HCT116 (cell line): ENCODE data around the gene AHSA1. TPM values are rescaled to one million over a fixed set of nuclear protein-coding genes. Genes with fewer than 3 reads are reported as not detected.

ENCODE experiments used
- ATAC-seq: fragments of 200-7000 bp; cut with Tn5 transposase; 2 replicates; pipeline ENCODE4 v1.9.1; 2020; ENCODE audit warnings: mild to moderate bottlenecking, moderate library complexity
- BruUV-seq: library from RNA; stranded (reverse); fragments of 400-500 nt; replicated peaks from 2 replicates; lab custom pipeline; 2021; lab: Mats Ljungman, UMichigan
- CTCF ChIA-PET: fragments of 300-600 bp; sonication (Branson Sonifier 250); formaldehyde crosslinking; loops from one replicate; lab custom pipeline; 2021; ENCODE audit warnings: antibody characterized with exemption; lab: Charles Lee
- POLR2A ChIA-PET: fragments of 300-600, 350-600 bp; sonication (Branson Sonifier 250); formaldehyde crosslinking; loops from one replicate; lab custom pipeline; 2021; ENCODE audit warnings: antibody characterized with exemption; lab: Charles Lee
- RAD21 ChIA-PET, 2 experiments: fragments of 300-600 bp; sonication (Branson Sonifier 250); formaldehyde crosslinking; loops; one replicate each; lab custom pipeline; 2023; ENCODE audit warnings: low total read pairs in 2 of 2; ENCODE audit not compliant: uncharacterized antibody in 2 of 2, unreplicated experiment in 2 of 2, low non-redundant PET in 1 of 2; lab: Charles Lee
- DNase-seq: peaks from one replicate; pipeline ENCODE4 v3.0.0-alpha.2; 2010; ENCODE audit warnings: low read depth, low spot score
- H2AFZ ChIP-seq: fragments of 200-600 bp; shearing (Covaris generic), sonication (generic); 2 replicates; pipeline ENCODE4 v1.6.1; 2017; ENCODE audit warnings: low read depth, mixed run types, mixed read lengths, antibody characterized with exemption, low read length; ENCODE audit not compliant: poor library complexity, severe bottlenecking
- H3K27ac ChIP-seq: 2 replicates; pipeline ENCODE4 v1.5.1; 2012; ENCODE audit warnings: low read depth, low read length
- H3K27me3 ChIP-seq: fragments of 200-600 bp; sonication (generic); 2 replicates; pipeline ENCODE4 v1.6.1; 2016; ENCODE audit warnings: mixed run types, low read length, mixed read lengths; ENCODE audit not compliant: insufficient read depth
- H3K36me3 ChIP-seq, 2 experiments: fragments of 200-500 bp in 1 of 2; fragments of 200-600 bp in 1 of 2; sonication (Bioruptor generic) in 1 of 2; sonication (generic) in 1 of 2; 2 replicates each; pipeline versions ENCODE4 v1.5.1 to v1.6.1; 2014 to 2016; ENCODE audit warnings: low read length in 2 of 2, inconsistent platforms in 1 of 2, mixed read lengths in 1 of 2, mixed run types in 1 of 2; ENCODE audit not compliant: insufficient read depth in 2 of 2, control insufficient read depth in 1 of 2
- H3K4me1 ChIP-seq, 2 experiments: fragments of 200-600 bp in 1 of 2; sonication (generic) in 1 of 2; 2 replicates each; pipeline versions ENCODE4 v1.5.1 to v1.6.1; 2012 to 2017; ENCODE audit warnings: low read length in 2 of 2, inconsistent platforms in 1 of 2, mild to moderate bottlenecking in 1 of 2, mixed read lengths in 1 of 2, mixed run types in 1 of 2, moderate library complexity in 1 of 2; ENCODE audit not compliant: insufficient read depth in 2 of 2, control insufficient read depth in 1 of 2
- H3K4me2 ChIP-seq: fragments of 200-600 bp; sonication (generic); 2 replicates; pipeline ENCODE4 v1.6.1; 2017; ENCODE audit warnings: mixed run types, low read length, mixed read lengths
- H3K4me3 ChIP-seq, 2 experiments: fragments of 200-600 bp in 1 of 2; sonication (generic) in 1 of 2; replicated peaks in 1 of 2; 2 replicates each; pipeline ENCODE4 v1.5.1; 2011 to 2016; ENCODE audit warnings: low read length in 2 of 2, control low read depth in 1 of 2, low read depth in 1 of 2, mild to moderate bottlenecking in 1 of 2, mixed read lengths in 1 of 2, mixed run types in 1 of 2
- H3K79me2 ChIP-seq: fragments of 200-600 bp; sonication (generic); 2 replicates; pipeline ENCODE4 v1.6.1; 2017; ENCODE audit warnings: mild to moderate bottlenecking, mixed run types, low read length, moderate library complexity, mixed read lengths; ENCODE audit not compliant: insufficient read depth
- H3K9ac ChIP-seq: fragments of 200-600 bp; sonication (generic); 2 replicates; pipeline ENCODE4 v1.6.1; 2016; ENCODE audit warnings: low read length, mixed read lengths
- H3K9me2 ChIP-seq: fragments of 200-600 bp; sonication (generic), shearing (Covaris generic); 2 replicates; pipeline ENCODE4 v1.6.1; 2017; ENCODE audit warnings: mixed run types, mild to moderate bottlenecking, moderate library complexity; ENCODE audit not compliant: insufficient read depth
- H3K9me3 ChIP-seq, 2 experiments: fragments of 200-500 bp in 1 of 2; fragments of 200-600 bp in 1 of 2; sonication (Bioruptor generic) in 1 of 2; sonication (generic) in 1 of 2; 2 replicates each; pipeline ENCODE4 v1.6.1; 2014 to 2017; ENCODE audit warnings: low read length in 2 of 2, mixed read lengths in 2 of 2, inconsistent platforms in 1 of 2, low read depth in 1 of 2, mild to moderate bottlenecking in 1 of 2, mixed run types in 1 of 2, moderate library complexity in 1 of 2; ENCODE audit not compliant: control insufficient read depth in 1 of 2, insufficient read depth in 1 of 2
- H4K20me1 ChIP-seq: fragments of 200-600 bp; sonication (generic), shearing (Covaris generic); 2 replicates; pipeline ENCODE4 v1.6.1; 2017; ENCODE audit warnings: mixed run types, mild to moderate bottlenecking, moderate library complexity; ENCODE audit not compliant: insufficient read depth
- ATF3 ChIP-seq: IDR thresholded peaks from 2 replicates; pipeline ENCODE4 v1.6.1; 2012
- CBX3 ChIP-seq: IDR thresholded peaks from 2 replicates; pipeline ENCODE4 v1.6.1; 2012; ENCODE audit warnings: low read depth
- CEBPB ChIP-seq: IDR thresholded peaks from 2 replicates; pipeline ENCODE4 v1.6.1; 2012; ENCODE audit warnings: low read depth
- CTCF ChIP-seq, 3 experiments: fragments of 200-600 bp in 1 of 3; sonication (generic) in 1 of 3; IDR thresholded peaks in 2 of 3; conservative IDR thresholded peaks in 1 of 3; 2 replicates each; pipeline ENCODE4 v1.5.1; 2012 to 2017; ENCODE audit warnings: low read depth in 2 of 3, low read length in 2 of 3, antibody characterized with exemption in 1 of 3, borderline replicate concordance in 1 of 3, control low read depth in 1 of 3, mild to moderate bottlenecking in 1 of 3, mixed read lengths in 1 of 3, mixed run types in 1 of 3, moderate library complexity in 1 of 3; ENCODE audit not compliant: insufficient read depth in 1 of 3
- EGR1 ChIP-seq: IDR thresholded peaks from 2 replicates; pipeline ENCODE4 v1.6.1; 2012; ENCODE audit warnings: low read depth
- EZH2 ChIP-seq: fragments of 200-600 bp; sonication (generic); IDR thresholded peaks from 2 replicates; pipeline ENCODE4 v1.6.1; 2017; ENCODE audit warnings: antibody characterized with exemption, mixed run types
- EZH2phosphoT487 ChIP-seq: fragments of 200-600 bp; IDR thresholded peaks from 2 replicates; pipeline ENCODE4 v1.6.1; 2018; ENCODE audit warnings: antibody characterized with exemption, borderline replicate concordance
- FOSL1 ChIP-seq: IDR thresholded peaks from 2 replicates; pipeline ENCODE4 v1.6.1; 2012; ENCODE audit warnings: low read depth
- JUND ChIP-seq: IDR thresholded peaks from 2 replicates; pipeline ENCODE4 v1.6.1; 2012
- MAX ChIP-seq: IDR thresholded peaks from 2 replicates; pipeline ENCODE4 v1.6.1; 2012
- POLR2A ChIP-seq: IDR thresholded peaks from 2 replicates; pipeline ENCODE4 v1.7.0; 2011; ENCODE audit warnings: borderline replicate concordance; ENCODE audit not compliant: insufficient read depth, insufficient read length; ENCODE audit errors: extremely low read depth
- POLR2AphosphoS5 ChIP-seq: IDR thresholded peaks from 2 replicates; pipeline ENCODE4 v1.6.1; 2011; ENCODE audit warnings: mild to moderate bottlenecking, low read depth, low read length, moderate library complexity
- RAD21 ChIP-seq: IDR thresholded peaks from 2 replicates; pipeline ENCODE4 v1.6.1; 2012; ENCODE audit warnings: low read depth, mild to moderate bottlenecking
- SIN3A ChIP-seq: IDR thresholded peaks from 2 replicates; pipeline ENCODE4 v1.6.1; 2012; ENCODE audit warnings: low read depth
- SP1 ChIP-seq: IDR thresholded peaks from 2 replicates; pipeline ENCODE4 v1.6.1; 2012; ENCODE audit warnings: low read depth
- SRF ChIP-seq: IDR thresholded peaks from 2 replicates; pipeline ENCODE4 v1.6.1; 2012; ENCODE audit warnings: low read depth
- TCF7L2 ChIP-seq: IDR thresholded peaks from 2 replicates; pipeline ENCODE4 v1.7.0; 2011; ENCODE audit warnings: borderline replicate concordance, inconsistent platforms; ENCODE audit not compliant: insufficient read depth, insufficient read length; ENCODE audit errors: extremely low read depth
- YY1 ChIP-seq: IDR thresholded peaks from 2 replicates; pipeline ENCODE4 v1.6.1; 2011; ENCODE audit warnings: low read length, low read depth, moderate library complexity, mild to moderate bottlenecking; ENCODE audit not compliant: insufficient replicate concordance; ENCODE audit errors: extremely low read depth
- ZBTB33 ChIP-seq: IDR thresholded peaks from 2 replicates; pipeline ENCODE4 v1.6.1; 2011; ENCODE audit warnings: mild to moderate bottlenecking, low read length, moderate library complexity; ENCODE audit not compliant: insufficient replicate concordance; ENCODE audit errors: extremely low read depth
- ZNF274 ChIP-seq: fragments of 200-500 bp; sonication (Bioruptor generic); IDR thresholded peaks from 2 replicates; pipeline ENCODE4 v1.6.1; 2014; ENCODE audit warnings: mild to moderate bottlenecking, low read depth, low read length, inconsistent platforms
- intact Hi-C: fragments of 100-400 bp; cut with micrococcal nuclease; formaldehyde crosslinking; loops from 2 replicates; pipeline ENCODE4 v1.10.0; 2022
- total RNA-seq: library from RNA; stranded (reverse); gene quantifications from one replicate; pipeline ENCODE4 v1.2.1, GENCODE V29; 2021; ENCODE audit not compliant: unreplicated experiment

The AHSA1 gene
- total RNA-seq, 1 experiment from 2014 or later = 222 TPM

- no peaks in the 10 kb centered on the region for H3K9me2 ChIP-seq
- RAD21 ChIA-PET = no interaction called here
- H3K36me3 ChIP-seq = no peaks in the 10 kb centered on the region
- no peak overlapping the region for H3K27ac ChIP-seq
- intact Hi-C loops = no loop called here
- no peak overlapping the region for H3K4me2 ChIP-seq
- no peak for TF ChIP-seq EZH2
- TF ChIP-seq POLR2A = no peak
- TF ChIP-seq SRF = no peak
- no peak for TF ChIP-seq SIN3A
- no peak for TF ChIP-seq ZNF274
- TF ChIP-seq CTCF (IDR thresholded peaks at IDR 0.05 in 2 of 3, conservative IDR thresholded peaks at IDR 0.05 in 1 of 3; ENCODE audit: borderline replicate concordance in 1 of 3, insufficient read depth in 1 of 3, low read depth in 2 of 3, low read length in 2 of 3) = no peak
- TF ChIP-seq RAD21 = no peak
- no peak for TF ChIP-seq CEBPB
- TF ChIP-seq EZH2phosphoT487 = no peak
- no peak for TF ChIP-seq CBX3
- TF ChIP-seq EGR1 = no peak
- no peak for TF ChIP-seq FOSL1
- TF ChIP-seq ATF3 = no peak
- TF ChIP-seq MAX = no peak
- TF ChIP-seq SP1 = no peak
- TF ChIP-seq ZBTB33 = no peak
- TF ChIP-seq TCF7L2 = no peak
- TF ChIP-seq POLR2AphosphoS5 = no peak
- TF ChIP-seq YY1 = no peak
- TF ChIP-seq JUND = no peak
- TF ChIP-seq, all 23 proteins: peak for 0
- Histone ChIP-seq H4K20me1 (no peaks in the 10 kb centered on the region), H2AFZ (no peak overlapping the region), H3K9ac (no peak overlapping the region), H3K27me3 (no peaks in the 10 kb centered on the region), H3K9me3 (no peaks in the 10 kb centered on the region), H3K4me1 (no peaks in the 10 kb centered on the region), H3K4me3 (no peak overlapping the region), H3K79me2 (no peaks in the 10 kb centered on the region)
- BruUV-seq = no TSS peak
- CTCF ChIA-PET = no interaction called here
- POLR2A ChIA-PET = no interaction called here
- no peak for ATAC-seq
- no peak for DNase-seq
Observed at GRCh38 chr14:77490347-77490986, 32.6 kb downstream of the AHSA1 start.
